ENCODE measurements around the gene STPG4. TPM values are rescaled to one million over a fixed set of nuclear protein-coding genes. Genes with fewer than 3 reads are reported as not detected.
A peak's percentile ranks its signal among the peaks of the same experiment; 100 is the strongest.

Gene STPG4
- total RNA-seq, 1 experiment from 2014 or later, result 0.79 TPM

GRCh38 chr2:47043891-47044239 is 111.2 kb downstream of the STPG4 start:
- H3K36me3 Mint-ChIP-seq (ENCODE audit: insufficient read depth, unreplicated experiment), result peaks cover 45% of the 10 kb centered on the region
- peaks cover 52% of the 10 kb centered on the region for H3K4me1 Mint-ChIP-seq (ENCODE audit: low read depth, unreplicated experiment)
- H3K27me3 Mint-ChIP-seq (ENCODE audit: insufficient read depth, unreplicated experiment), result no peaks in the 10 kb centered on the region
- TF ChIP-seq CTCF (IDR thresholded peaks at IDR 0.05; ENCODE audit: insufficient read depth in 1 of 2, low read depth in 1 of 2, low read length in 1 of 2, severe bottlenecking in 1 of 2, unreplicated experiment in 1 of 2), result no peak
- H3K4me3 Mint-ChIP-seq (ENCODE audit: unreplicated experiment), result peak overlapping the region; percentile 2
- ChIA-PET CTCF (interaction anchor here (1.2 to 1.8 kb wide), 4 partner anchors 12 to 278 kb away, joined by 3 to 6 read pairs (median 5); no protein-coding TSS in a partner anchor), POLR2A (interaction anchor here (0.8 kb wide), 1 partner anchor 14 kb away, joined by 4 read pairs; no protein-coding TSS in a partner anchor)
- H3K4me3 ChIP-seq (ENCODE audit: low read depth, low read length), result no peak overlapping the region
- H3K9me3 Mint-ChIP-seq (ENCODE audit: unreplicated experiment), result no peaks in the 10 kb centered on the region
- no TSS peak for BruUV-seq (replicated peaks)
- peaks cover 54% of the 10 kb centered on the region for H3K4me1 ChIP-seq
- DNase-seq, result peak; percentile 53 to 71
- intact Hi-C loops (cut with micrococcal nuclease; ENCODE audit: unreplicated experiment), result loop anchor here (1.0 kb wide), 1 partner anchor 11 kb away; no protein-coding TSS in a partner anchor
- H3K9me3 ChIP-seq, result no peaks in the 10 kb centered on the region
- H3K27ac Mint-ChIP-seq (ENCODE audit: unreplicated experiment), result peak overlapping the region; percentile 95
- peaks cover 1% of the 10 kb centered on the region; the same call in 1 of the 2 replicates for H3K36me3 ChIP-seq (ENCODE audit: control insufficient read depth, insufficient read depth, low read length)
- H3K27me3 ChIP-seq (replicated peaks; ENCODE audit: control insufficient read depth, insufficient read depth, low read length), result no peaks in the 10 kb centered on the region

GRCh38 chr2:47043142-47043890 is 111.8 kb downstream of the STPG4 start:
- DNase-seq, result peak; percentile 74 to 77
- TF ChIP-seq CTCF (IDR thresholded peaks at IDR 0.05; ENCODE audit: insufficient read depth in 1 of 2, low read depth in 1 of 2, low read length in 1 of 2, severe bottlenecking in 1 of 2, unreplicated experiment in 1 of 2), result no peak
- Mint-ChIP-seq H3K4me1 (ENCODE audit: low read depth, unreplicated experiment) (peaks cover 56% of the 10 kb centered on the region), H3K27me3 (ENCODE audit: insufficient read depth, unreplicated experiment) (no peaks in the 10 kb centered on the region), H3K27ac (ENCODE audit: unreplicated experiment) (peak overlapping the region; percentile 95), H3K9me3 (ENCODE audit: unreplicated experiment) (no peaks in the 10 kb centered on the region), H3K36me3 (ENCODE audit: insufficient read depth, unreplicated experiment) (peaks cover 48% of the 10 kb centered on the region), H3K4me3 (ENCODE audit: unreplicated experiment) (peak overlapping the region; percentile 2)
- H3K36me3 ChIP-seq (ENCODE audit: control insufficient read depth, insufficient read depth, low read length), result peaks cover 1% of the 10 kb centered on the region; the same call in 1 of the 2 replicates
- H3K4me1 ChIP-seq, result peaks cover 56% of the 10 kb centered on the region
- TSS peak; percentile 50 for BruUV-seq (replicated peaks)
- ChIA-PET POLR2A (interaction anchor here (0.8 kb wide), 1 partner anchor 13 kb away, joined by 4 read pairs; no protein-coding TSS in a partner anchor), CTCF (interaction anchor here (0.6 to 1.8 kb wide), 5 partner anchors 12 to 279 kb away, joined by 3 to 6 read pairs (median 5); no protein-coding TSS in a partner anchor)
- H3K27me3 ChIP-seq (replicated peaks; ENCODE audit: control insufficient read depth, insufficient read depth, low read length), result no peaks in the 10 kb centered on the region
- intact Hi-C loops (cut with micrococcal nuclease; ENCODE audit: unreplicated experiment), result loop anchor here (1.0 kb wide), 1 partner anchor 12 kb away; no protein-coding TSS in a partner anchor
- H3K9me3 ChIP-seq, result no peaks in the 10 kb centered on the region
- H3K4me3 ChIP-seq (ENCODE audit: low read depth, low read length), result no peak overlapping the region

GRCh38 chr2:47041891-47042684 is 113.0 kb downstream of the STPG4 start:
- H3K27me3 Mint-ChIP-seq (ENCODE audit: insufficient read depth, unreplicated experiment), result no peaks in the 10 kb centered on the region
- intact Hi-C loops (cut with micrococcal nuclease; ENCODE audit: unreplicated experiment), result no loop called here
- Histone ChIP-seq H3K4me3 (ENCODE audit: low read depth, low read length) (no peak overlapping the region), H3K27me3 (replicated peaks; ENCODE audit: control insufficient read depth, insufficient read depth, low read length) (no peaks in the 10 kb centered on the region), H3K36me3 (ENCODE audit: control insufficient read depth, insufficient read depth, low read length) (peaks cover 1% of the 10 kb centered on the region; the same call in 1 of the 2 replicates), H3K4me1 (peaks cover 68% of the 10 kb centered on the region), H3K9me3 (no peaks in the 10 kb centered on the region)
- CTCF ChIA-PET, result interaction anchor here (1.4 kb wide), 1 partner anchor 34 kb away, joined by 5 read pairs; no protein-coding TSS in a partner anchor
- no peak for DNase-seq
- TF ChIP-seq CTCF (IDR thresholded peaks at IDR 0.05; ENCODE audit: insufficient read depth in 1 of 2, low read depth in 1 of 2, low read length in 1 of 2, severe bottlenecking in 1 of 2, unreplicated experiment in 1 of 2), result no peak
- H3K36me3 Mint-ChIP-seq (ENCODE audit: insufficient read depth, unreplicated experiment), result peaks cover 46% of the 10 kb centered on the region
- H3K27ac Mint-ChIP-seq (ENCODE audit: unreplicated experiment), result peak overlapping the region; percentile 95
- no peaks in the 10 kb centered on the region for H3K9me3 Mint-ChIP-seq (ENCODE audit: unreplicated experiment)
- POLR2A ChIA-PET, result interaction anchor here (0.6 kb wide), 1 partner anchor 394 kb away, joined by 4 read pairs; no protein-coding TSS in a partner anchor
- peaks cover 60% of the 10 kb centered on the region for H3K4me1 Mint-ChIP-seq (ENCODE audit: low read depth, unreplicated experiment)
- H3K4me3 Mint-ChIP-seq (ENCODE audit: unreplicated experiment), result no peak overlapping the region
- no TSS peak for BruUV-seq (replicated peaks)
